Activated naive CD4-positive, alpha-beta T cell treated with anti-CD3 and anti-CD28 coated beads, Interleukin-2, amount 50 U/mL, for 24 hours (primary cell): Measurements from ENCODE around the gene SH3RF3.

Source experiments
- H3K27ac Mint-ChIP-seq: one replicate; pipeline ENCODE4 v1.8.0; 2021; ENCODE audit warnings: mild to moderate bottlenecking, mixed read lengths
- H3K27me3 Mint-ChIP-seq: one replicate; pipeline ENCODE4 v1.8.0; 2021; ENCODE audit warnings: mixed read lengths
- H3K36me3 Mint-ChIP-seq: one replicate; pipeline ENCODE4 v1.8.0; 2021; ENCODE audit warnings: mixed read lengths
- H3K4me1 Mint-ChIP-seq: one replicate; pipeline ENCODE4 v1.8.0; 2021; ENCODE audit warnings: mixed read lengths
- H3K4me3 Mint-ChIP-seq: one replicate; pipeline ENCODE4 v1.8.0; 2021; ENCODE audit warnings: mild to moderate bottlenecking, mixed read lengths
- H3K9me3 Mint-ChIP-seq: one replicate; pipeline ENCODE4 v1.8.0; 2021; ENCODE audit warnings: mixed read lengths

Gene SH3RF3

GRCh38 chr2:109339519-109339966, 210.5 kb downstream of the SH3RF3 start:
- peaks cover 1% of the 10 kb centered on the region for H3K36me3 Mint-ChIP-seq
- peaks cover 30% of the 10 kb centered on the region for H3K4me1 Mint-ChIP-seq
- H3K4me3 Mint-ChIP-seq: no peak overlapping the region
- no peaks in the 10 kb centered on the region for H3K27me3 Mint-ChIP-seq
- no peak overlapping the region for H3K27ac Mint-ChIP-seq
- no peaks in the 10 kb centered on the region for H3K9me3 Mint-ChIP-seq

GRCh38 chr2:109340381-109340780, 211.4 kb downstream of the SH3RF3 start:
- H3K9me3 Mint-ChIP-seq: no peaks in the 10 kb centered on the region

GRCh38 chr2:109341355-109342255, 212.6 kb downstream of the SH3RF3 start:
- H3K27ac Mint-ChIP-seq: no peak overlapping the region
- no peaks in the 10 kb centered on the region for H3K9me3 Mint-ChIP-seq
- no peaks in the 10 kb centered on the region for H3K27me3 Mint-ChIP-seq
- H3K4me1 Mint-ChIP-seq: peaks cover 21% of the 10 kb centered on the region
- no peak overlapping the region for H3K4me3 Mint-ChIP-seq
- peaks cover 1% of the 10 kb centered on the region for H3K36me3 Mint-ChIP-seq

More at GRCh38 chr2:109340381-109340780, 211.4 kb downstream of the SH3RF3 start:
- H3K27me3 Mint-ChIP-seq: no peaks in the 10 kb centered on the region
- no peak overlapping the region for H3K27ac Mint-ChIP-seq
- peaks cover 27% of the 10 kb centered on the region for H3K4me1 Mint-ChIP-seq
- H3K4me3 Mint-ChIP-seq: no peak overlapping the region
- H3K36me3 Mint-ChIP-seq: peaks cover 1% of the 10 kb centered on the region

GRCh38 chr2:109342256-109342850, 213.3 kb downstream of the SH3RF3 start:
- Mint-ChIP-seq H3K27ac (no peak overlapping the region), H3K27me3 (no peaks in the 10 kb centered on the region), H3K4me1 (peaks cover 21% of the 10 kb centered on the region), H3K9me3 (no peaks in the 10 kb centered on the region), H3K36me3 (peaks cover 1% of the 10 kb centered on the region), H3K4me3 (no peak overlapping the region)

GRCh38 chr2:109342930-109343329, 213.9 kb downstream of the SH3RF3 start:
- Mint-ChIP-seq H3K9me3 (no peaks in the 10 kb centered on the region), H3K27me3 (no peaks in the 10 kb centered on the region), H3K4me3 (no peak overlapping the region), H3K36me3 (peaks cover 1% of the 10 kb centered on the region), H3K27ac (no peak overlapping the region), H3K4me1 (peaks cover 24% of the 10 kb centered on the region)

GRCh38 chr2:109343460-109343859, 214.5 kb downstream of the SH3RF3 start:
- Mint-ChIP-seq H3K4me3 (no peak overlapping the region), H3K4me1 (peaks cover 30% of the 10 kb centered on the region), H3K9me3 (no peaks in the 10 kb centered on the region), H3K36me3 (peaks cover 1% of the 10 kb centered on the region), H3K27ac (no peak overlapping the region), H3K27me3 (no peaks in the 10 kb centered on the region)

DNA sequence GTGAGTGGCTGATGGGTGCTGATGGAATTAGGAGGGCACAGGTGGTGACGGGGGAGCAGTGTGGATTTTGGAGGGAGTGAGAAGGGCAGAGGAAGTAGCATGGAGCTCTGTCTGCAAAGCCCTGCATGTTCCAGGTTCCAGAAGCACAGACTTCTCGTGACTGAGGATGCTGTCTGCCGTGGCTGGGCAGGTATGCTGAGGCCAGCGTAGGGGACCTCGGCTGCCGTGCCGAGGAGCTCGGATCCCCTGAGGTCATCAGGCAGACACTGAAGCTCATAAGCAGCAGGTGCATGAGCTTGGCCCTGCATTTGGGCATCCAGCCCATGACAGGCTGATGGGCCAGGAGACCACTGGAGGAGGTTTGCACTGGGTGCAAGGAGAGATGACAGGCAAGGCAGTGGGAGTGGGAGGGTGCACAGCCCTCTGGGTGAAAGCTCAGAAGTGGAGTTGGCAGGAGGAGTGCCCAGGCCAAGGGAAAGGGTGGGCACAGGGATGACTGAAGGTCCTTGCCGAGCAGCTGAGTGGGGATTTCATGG, 215.3 kb downstream of the SH3RF3 start:
- no peaks in the 10 kb centered on the region for H3K9me3 Mint-ChIP-seq
- H3K27me3 Mint-ChIP-seq: no peaks in the 10 kb centered on the region
- H3K4me3 Mint-ChIP-seq: no peak overlapping the region
- H3K36me3 Mint-ChIP-seq: no peaks in the 10 kb centered on the region
- peaks cover 38% of the 10 kb centered on the region for H3K4me1 Mint-ChIP-seq
- H3K27ac Mint-ChIP-seq: no peak overlapping the region

GRCh38 chr2:109345091-109345490, 216.1 kb downstream of the SH3RF3 start:
- Mint-ChIP-seq H3K36me3 (no peaks in the 10 kb centered on the region), H3K27me3 (no peaks in the 10 kb centered on the region), H3K4me3 (no peak overlapping the region), H3K4me1 (peaks cover 46% of the 10 kb centered on the region), H3K27ac (no peak overlapping the region), H3K9me3 (no peaks in the 10 kb centered on the region)

- H3K36me3 Mint-ChIP-seq: no peaks in the 10 kb centered on the region
- H3K9me3 Mint-ChIP-seq: no peaks in the 10 kb centered on the region
- H3K27ac Mint-ChIP-seq: peak overlapping the region; percentile 43
- H3K27me3 Mint-ChIP-seq: no peaks in the 10 kb centered on the region
- no peak overlapping the region for H3K4me3 Mint-ChIP-seq
- peaks cover 48% of the 10 kb centered on the region for H3K4me1 Mint-ChIP-seq
These were observed 216.9 kb downstream of the SH3RF3 start for GRCh38 chr2:109345653-109346480.

GRCh38 chr2:109346601-109347228, 217.7 kb downstream of the SH3RF3 start:
- Mint-ChIP-seq H3K27me3 (no peaks in the 10 kb centered on the region), H3K4me3 (no peak overlapping the region), H3K36me3 (no peaks in the 10 kb centered on the region), H3K4me1 (peaks cover 51% of the 10 kb centered on the region), H3K27ac (peak overlapping the region; percentile 43), H3K9me3 (no peaks in the 10 kb centered on the region)

GRCh38 chr2:109347626-109348025, 218.6 kb downstream of the SH3RF3 start:
- Mint-ChIP-seq H3K27ac (no peak overlapping the region), H3K27me3 (no peaks in the 10 kb centered on the region), H3K4me1 (peaks cover 53% of the 10 kb centered on the region), H3K9me3 (no peaks in the 10 kb centered on the region), H3K36me3 (no peaks in the 10 kb centered on the region), H3K4me3 (no peak overlapping the region)

GRCh38 chr2:109348190-109348589, 219.2 kb downstream of the SH3RF3 start:
- no peak overlapping the region for H3K4me3 Mint-ChIP-seq
- peaks cover 53% of the 10 kb centered on the region for H3K4me1 Mint-ChIP-seq
- no peaks in the 10 kb centered on the region for H3K9me3 Mint-ChIP-seq
- H3K27ac Mint-ChIP-seq: peak overlapping the region; percentile 24
- H3K27me3 Mint-ChIP-seq: no peaks in the 10 kb centered on the region
- H3K36me3 Mint-ChIP-seq: no peaks in the 10 kb centered on the region

- H3K4me1 Mint-ChIP-seq: peaks cover 53% of the 10 kb centered on the region
- H3K27me3 Mint-ChIP-seq: no peaks in the 10 kb centered on the region
- H3K9me3 Mint-ChIP-seq: no peaks in the 10 kb centered on the region
- no peaks in the 10 kb centered on the region for H3K36me3 Mint-ChIP-seq
- peak overlapping the region; percentile 49 for H3K4me3 Mint-ChIP-seq
- peak overlapping the region; percentile 53 for H3K27ac Mint-ChIP-seq
These were observed 219.9 kb downstream of the SH3RF3 start for GRCh38 chr2:109348671-109349502.
